GM21360 (cell line): ENCODE data around the gene DENR.
"Not testable (repeated sequence)": the region's sequence is repeated elsewhere in the genome, so short reads cannot be mapped to it uniquely, and the experiment has no call there.

Experiments
- ATAC-seq: cut with Tn5 transposase; IDR thresholded peaks from one replicate; pipeline ENCODE4 v1.9.1; 2021; ENCODE audit warnings: mild to moderate bottlenecking, moderate library complexity; ENCODE audit not compliant: unreplicated experiment

Gene DENR

GRCh38 chr12:122752464-122753318, at the start of gene DENR:
Gene DENR (plus strand): TSS chr12:122752824. CDS start chr12:122753702, 878 bp downstream.
- peak; percentile 94 for ATAC-seq

GRCh38 chr12:122702890-122703611, 49.6 kb upstream of the DENR start, which contains the start of gene HCAR2:
Gene HCAR2 (minus strand): TSS chr12:122703357. CDS start chr12:122703283, 74 bp downstream.
- not testable (repeated sequence) for ATAC-seq

- ATAC-seq: not testable (repeated sequence)
Observed at GRCh38 chr12:122703841-122704240, 48.8 kb upstream of the DENR start.

GRCh38 chr12:122709287-122709686, 43.3 kb upstream of the DENR start:
- not testable (repeated sequence) for ATAC-seq

- not testable (repeated sequence) for ATAC-seq
Observed at GRCh38 chr12:122710341-122710740, 42.3 kb upstream of the DENR start.

GRCh38 chr12:122711266-122711665, 41.4 kb upstream of the DENR start:
- ATAC-seq: not testable (repeated sequence)

- ATAC-seq: not testable (repeated sequence)
Observed at GRCh38 chr12:122713491-122714188, 39.0 kb upstream of the DENR start.

GRCh38 chr12:122715211-122715610, 37.4 kb upstream of the DENR start:
- not testable (repeated sequence) for ATAC-seq

- not testable (repeated sequence) for ATAC-seq
Observed at GRCh38 chr12:122716658-122717057, 36.0 kb upstream of the DENR start, which contains the start of gene HCAR3. Gene HCAR3 (minus strand): TSS chr12:122716811. CDS start chr12:122716737, 74 bp downstream.

- no peak for ATAC-seq
Observed at GRCh38 chr12:122721057-122721545, 31.5 kb upstream of the DENR start.

- no peak for ATAC-seq
Observed at GRCh38 chr12:122722387-122722786, 30.2 kb upstream of the DENR start.

GRCh38 chr12:122724641-122725243, 27.9 kb upstream of the DENR start:
- ATAC-seq: no peak

- no peak for ATAC-seq
Observed at GRCh38 chr12:122725452-122726079, 27.1 kb upstream of the DENR start.

- peak; percentile 50 for ATAC-seq
Observed at GRCh38 chr12:122726080-122726558, 26.5 kb upstream of the DENR start.

GRCh38 chr12:122729583-122730214, 22.9 kb upstream of the DENR start:
- ATAC-seq: no peak

GRCh38 chr12:122730215-122731014, 22.2 kb upstream of the DENR start, which contains the start of gene HCAR1:
Gene HCAR1 (minus strand): TSS chr12:122730844. CDS start chr12:122730339, 505 bp downstream.
- ATAC-seq: no peak

- no peak for ATAC-seq
Observed at GRCh38 chr12:122732170-122732569, 20.5 kb upstream of the DENR start.

- no peak for ATAC-seq
Observed at GRCh38 chr12:122732611-122733010, 20.0 kb upstream of the DENR start.
